ENCODE data around the gene PLEKHG7. TPM values are rescaled to one million over a fixed set of nuclear protein-coding genes. Genes with fewer than 3 reads are reported as not detected.
"Not testable (repeated sequence)": the region's sequence is repeated elsewhere in the genome, so short reads cannot be mapped to it uniquely, and the experiment has no call there.

Gene PLEKHG7
- total RNA-seq (1 to 10 TPM; 4.6 to 6.1 TPM), polyA plus RNA-seq (1 to 10 TPM in 1 of 2 donors, under 1 TPM in 1; 0.81 to 1.5 TPM)
- long read RNA-seq, donor 1 = 0 reads
- long read RNA-seq, donor 2 = 0 reads
- long read RNA-seq, donor 3 = 0 reads
- long read RNA-seq, donor 4 = 0 reads
- long read RNA-seq, donor 5 = 0 reads

- peak; percentile 20 for ATAC-seq (ENCODE audit: insufficient read depth, low FRiP score)
- peak within 1 kb of the TSS in 1 of 2 donors; percentile 26 for H3K27ac ChIP-seq (ENCODE audit: low read depth in 1 of 2, low read length in 1 of 2)
Observed at GRCh38 chr12:92702754-92703679, at the start of gene PLEKHG7. Gene PLEKHG7 (plus strand): TSS chr12:92702989. CDS start chr12:92706632, 3,643 bp downstream.

DNA sequence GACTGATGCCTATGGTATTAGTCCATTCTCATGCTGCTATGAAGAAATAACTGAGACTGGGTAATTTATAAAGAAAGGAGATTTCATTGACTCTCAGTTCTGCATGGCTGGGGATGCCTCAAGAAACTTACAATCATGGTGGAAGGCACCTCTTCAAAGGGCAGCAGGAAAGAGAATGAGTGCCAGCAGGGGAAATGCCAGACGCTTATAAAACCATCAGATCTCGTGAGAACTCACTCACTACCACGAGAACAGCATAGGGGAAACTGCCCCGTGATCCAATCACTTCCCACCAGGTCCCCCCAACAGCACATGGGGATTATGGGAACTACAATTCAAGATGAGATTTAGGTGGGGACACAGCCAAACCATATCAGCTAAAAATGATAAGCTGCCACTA, 48.5 kb upstream of the PLEKHG7 start:
- ATAC-seq (ENCODE audit: insufficient read depth, low FRiP score); H3K9ac ChIP-seq (ENCODE audit: insufficient read depth in 1 of 2, low read length in 2 of 2); H3K4me3 ChIP-seq; H3K36me3 ChIP-seq (ENCODE audit: control insufficient read depth in 4 of 4, insufficient read depth in 4 of 4, low read length in 4 of 4); H3K27ac ChIP-seq (ENCODE audit: low read depth in 1 of 2, low read length in 1 of 2); H3K27me3 ChIP-seq (ENCODE audit: control insufficient read depth in 3 of 3, insufficient read depth in 3 of 3, low read length in 2 of 3); DNase-seq; H3K4me1 ChIP-seq (ENCODE audit: control insufficient read depth in 5 of 5, insufficient read depth in 5 of 5, low read length in 5 of 5); H3K9me3 ChIP-seq (ENCODE audit: control insufficient read depth in 4 of 4, insufficient read depth in 3 of 4, low read length in 3 of 4): not testable (repeated sequence)
- 80 to 86% methylated on average over 4 of the region's 4 CpGs for WGBS, 2 donors

More at GRCh38 chr12:92702754-92703679, at the start of gene PLEKHG7:
- TF ChIP-seq, protein P1, sequence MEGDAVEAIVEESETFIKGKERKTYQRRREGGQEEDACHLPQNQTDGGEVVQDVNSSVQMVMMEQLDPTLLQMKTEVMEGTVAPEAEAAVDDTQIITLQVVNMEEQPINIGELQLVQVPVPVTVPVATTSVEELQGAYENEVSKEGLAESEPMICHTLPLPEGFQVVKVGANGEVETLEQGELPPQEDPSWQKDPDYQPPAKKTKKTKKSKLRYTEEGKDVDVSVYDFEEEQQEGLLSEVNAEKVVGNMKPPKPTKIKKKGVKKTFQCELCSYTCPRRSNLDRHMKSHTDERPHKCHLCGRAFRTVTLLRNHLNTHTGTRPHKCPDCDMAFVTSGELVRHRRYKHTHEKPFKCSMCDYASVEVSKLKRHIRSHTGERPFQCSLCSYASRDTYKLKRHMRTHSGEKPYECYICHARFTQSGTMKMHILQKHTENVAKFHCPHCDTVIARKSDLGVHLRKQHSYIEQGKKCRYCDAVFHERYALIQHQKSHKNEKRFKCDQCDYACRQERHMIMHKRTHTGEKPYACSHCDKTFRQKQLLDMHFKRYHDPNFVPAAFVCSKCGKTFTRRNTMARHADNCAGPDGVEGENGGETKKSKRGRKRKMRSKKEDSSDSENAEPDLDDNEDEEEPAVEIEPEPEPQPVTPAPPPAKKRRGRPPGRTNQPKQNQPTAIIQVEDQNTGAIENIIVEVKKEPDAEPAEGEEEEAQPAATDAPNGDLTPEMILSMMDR (IDR thresholded peaks at IDR 0.05; ENCODE audit: control extremely low read depth, extremely low read depth) = no peak
- H3K4me1 ChIP-seq (ENCODE audit: control insufficient read depth in 5 of 5, insufficient read depth in 5 of 5, low read length in 5 of 5) = peaks cover 0 to 7% (median 0%) of the 10 kb centered on the region in 5 donors
- no peaks in the 10 kb centered on the region for H3K27me3 ChIP-seq (ENCODE audit: control insufficient read depth in 3 of 3, insufficient read depth in 3 of 3, low read length in 2 of 3)
- peak in 1 of 3 donors; percentile 19 for DNase-seq
- H3K9me3 ChIP-seq (ENCODE audit: control insufficient read depth in 4 of 4, insufficient read depth in 3 of 4, low read length in 3 of 4) = no peaks in the 10 kb centered on the region
- H3K4me3 ChIP-seq = no peak within 1 kb of the TSS
- H3K9ac ChIP-seq (ENCODE audit: insufficient read depth in 1 of 2, low read length in 2 of 2) = no peak within 1 kb of the TSS
- WGBS, 2 donors = 67 to 78% methylated on average over 8 of the region's 8 CpGs
- H3K36me3 ChIP-seq (ENCODE audit: control insufficient read depth in 4 of 4, insufficient read depth in 4 of 4, low read length in 4 of 4) = no peaks in the 10 kb centered on the region

DNA sequence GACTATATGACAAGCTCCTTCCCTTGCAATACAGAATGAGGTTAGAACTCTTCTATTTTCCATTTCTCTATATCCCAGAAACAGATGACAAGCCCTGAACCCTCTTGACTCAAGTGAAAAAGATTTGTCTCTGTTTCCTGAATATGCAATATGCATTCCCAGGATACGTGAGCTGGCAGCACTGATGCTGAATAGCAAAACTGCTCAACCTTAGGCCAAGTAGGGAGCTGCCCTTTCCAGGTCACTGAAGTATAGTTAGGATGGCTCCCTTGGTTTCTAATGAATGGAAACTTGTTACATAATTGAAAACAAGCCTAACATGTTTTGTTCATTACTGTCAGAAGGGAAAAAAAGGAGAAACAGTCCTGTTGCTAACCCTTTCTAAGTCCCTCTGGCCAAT, 47.9 kb upstream of the PLEKHG7 start:
- no peaks in the 10 kb centered on the region for H3K27me3 ChIP-seq (ENCODE audit: control insufficient read depth in 3 of 3, insufficient read depth in 3 of 3, low read length in 2 of 3)

GRCh38 chr12:92656911-92657310, 45.9 kb upstream of the PLEKHG7 start:
- no peaks in the 10 kb centered on the region for H3K27me3 ChIP-seq (ENCODE audit: control insufficient read depth in 3 of 3, insufficient read depth in 3 of 3, low read length in 2 of 3)
- TF ChIP-seq, protein P1 (IDR thresholded peaks at IDR 0.05; ENCODE audit: control extremely low read depth, extremely low read depth) = no peak
- H3K9me3 ChIP-seq (ENCODE audit: control insufficient read depth in 4 of 4, insufficient read depth in 3 of 4, low read length in 3 of 4) = no peaks in the 10 kb centered on the region
- DNase-seq (no peak), ATAC-seq (ENCODE audit: insufficient read depth, low FRiP score) (no peak)
- H3K27ac ChIP-seq (ENCODE audit: low read depth in 1 of 2, low read length in 1 of 2) = no peak overlapping the region
- no peak overlapping the region for H3K9ac ChIP-seq (ENCODE audit: insufficient read depth in 1 of 2, low read length in 2 of 2)
- H3K4me3 ChIP-seq = no peak overlapping the region
- H3K4me1 ChIP-seq (ENCODE audit: control insufficient read depth in 5 of 5, insufficient read depth in 5 of 5, low read length in 5 of 5) = no peaks in the 10 kb centered on the region
- WGBS, 2 donors = 86 to 88% methylated on average over 1 of the region's 1 CpG
- H3K36me3 ChIP-seq (ENCODE audit: control insufficient read depth in 4 of 4, insufficient read depth in 4 of 4, low read length in 4 of 4) = no peaks in the 10 kb centered on the region

More for the DNA sequence above, 47.9 kb upstream of the PLEKHG7 start:
- Histone ChIP-seq H3K4me3 (no peak overlapping the region), H3K27ac (ENCODE audit: low read depth in 1 of 2, low read length in 1 of 2) (no peak overlapping the region), H3K9ac (ENCODE audit: insufficient read depth in 1 of 2, low read length in 2 of 2) (no peak overlapping the region), H3K4me1 (ENCODE audit: control insufficient read depth in 5 of 5, insufficient read depth in 5 of 5, low read length in 5 of 5) (no peaks in the 10 kb centered on the region), H3K9me3 (ENCODE audit: control insufficient read depth in 4 of 4, insufficient read depth in 3 of 4, low read length in 3 of 4) (no peaks in the 10 kb centered on the region), H3K36me3 (ENCODE audit: control insufficient read depth in 4 of 4, insufficient read depth in 4 of 4, low read length in 4 of 4) (no peaks in the 10 kb centered on the region)
- WGBS, 2 donors = 60 to 71% methylated on average over 1 of the region's 1 CpG
- ATAC-seq (ENCODE audit: insufficient read depth, low FRiP score) = no peak
- DNase-seq = peak in 1 of 3 donors; percentile 23
- TF ChIP-seq, protein P1 (IDR thresholded peaks at IDR 0.05; ENCODE audit: control extremely low read depth, extremely low read depth) = no peak

Measured in lung (tissue), 16 donors.